ENCODE results near the gene LTO1. TPM values are rescaled to one million over a fixed set of nuclear protein-coding genes. Genes with fewer than 3 reads are reported as not detected.

Gene LTO1
- total RNA-seq, 4 donors from 2014 or later, result 23.5 to 40.0 (median 26.9) TPM

DNA sequence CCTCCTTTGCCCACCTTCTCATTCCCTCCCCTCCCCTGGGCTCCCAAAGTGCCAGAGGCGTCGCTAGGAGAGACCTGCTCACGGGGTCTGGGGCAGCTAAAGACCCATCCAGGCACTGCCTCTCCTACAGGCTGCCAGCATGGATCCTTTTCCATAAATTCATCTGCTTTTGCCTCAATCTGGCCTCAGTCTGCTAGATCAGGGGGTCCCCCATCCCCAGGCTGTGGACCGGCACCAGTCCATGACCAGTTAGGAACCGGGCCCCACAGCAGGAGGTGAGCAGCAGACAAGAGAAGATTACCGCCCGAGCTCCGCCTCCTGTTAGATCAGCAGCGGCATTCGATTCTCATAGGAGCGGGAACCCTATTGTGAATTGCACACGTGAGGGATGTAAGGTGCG, 12.3 kb downstream of the LTO1 start:
- no peak for DNase-seq
- no peaks in the 10 kb centered on the region for H3K27me3 ChIP-seq
- no peaks in the 10 kb centered on the region for H3K9me3 ChIP-seq
- no peak overlapping the region for H3K4me3 ChIP-seq (replicated peaks in 1 of 3)
- TF ChIP-seq CTCF (IDR thresholded peaks at IDR 0.05), result no peak
- TF ChIP-seq POLR2A (IDR thresholded peaks at IDR 0.05), result no peak
- H3K4me1 ChIP-seq, result peaks cover 17 to 20% of the 10 kb centered on the region in 2 donors
- intact Hi-C loops (cut with DNase I), result no loop called here
- H3K36me3 ChIP-seq, result no peaks in the 10 kb centered on the region
- WGBS, 2 donors, result 76 to 88% methylated on average over 12 to 13 of the region's 13 CpGs
- peak overlapping the region in 2 of 3 donors; percentile 47 to 56 for H3K27ac ChIP-seq

DNA sequence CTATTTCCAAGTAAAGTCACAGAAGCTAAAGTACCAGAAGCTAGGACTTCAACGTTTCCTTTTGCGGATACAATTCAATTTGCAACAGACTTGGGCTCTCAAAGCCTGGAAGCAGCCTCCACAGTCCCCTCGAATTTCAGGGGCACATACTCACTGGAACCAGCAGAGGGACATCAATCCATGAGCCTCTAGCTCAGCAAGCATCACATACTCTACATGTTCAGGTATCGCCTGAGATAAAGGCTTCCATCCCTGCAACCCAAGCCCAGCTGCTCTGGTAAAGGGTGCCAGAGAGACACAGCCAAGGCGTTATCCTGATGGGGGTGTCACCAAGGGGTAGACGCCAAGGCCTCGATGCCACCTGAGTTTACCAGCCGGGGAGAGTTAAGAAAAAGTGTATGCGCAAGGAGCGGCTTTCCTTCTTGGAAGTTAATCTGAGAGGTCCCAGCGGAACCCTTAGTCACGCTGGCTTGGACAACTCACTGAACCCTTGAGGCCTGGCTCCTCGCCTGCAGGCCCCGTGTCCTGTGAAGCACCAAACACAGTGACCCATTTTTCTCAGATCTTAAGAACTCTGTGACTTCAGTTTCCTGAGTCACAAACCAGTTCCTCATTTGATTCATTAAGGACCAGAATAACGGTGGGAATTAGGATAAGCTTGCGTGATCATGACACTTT, 13.0 kb downstream of the LTO1 start:
- TF ChIP-seq CTCF (IDR thresholded peaks at IDR 0.05) (peak in 5 of 6 experiments; percentile 12 to 54 (median 32)), POLR2A (IDR thresholded peaks at IDR 0.05) (no peak)
- Histone ChIP-seq H3K9me3 (no peaks in the 10 kb centered on the region), H3K4me1 (peaks cover 17 to 20% of the 10 kb centered on the region in 2 donors), H3K4me3 (replicated peaks in 1 of 3) (no peak overlapping the region), H3K36me3 (no peaks in the 10 kb centered on the region), H3K27ac (peak overlapping the region; percentile 56 to 70 (median 58)), H3K27me3 (no peaks in the 10 kb centered on the region)
- WGBS, 2 donors, result 39 to 51% methylated on average over 16 of the region's 16 CpGs
- intact Hi-C loops (cut with DNase I), result no loop called here
- DNase-seq, result peak; percentile 96

DNA sequence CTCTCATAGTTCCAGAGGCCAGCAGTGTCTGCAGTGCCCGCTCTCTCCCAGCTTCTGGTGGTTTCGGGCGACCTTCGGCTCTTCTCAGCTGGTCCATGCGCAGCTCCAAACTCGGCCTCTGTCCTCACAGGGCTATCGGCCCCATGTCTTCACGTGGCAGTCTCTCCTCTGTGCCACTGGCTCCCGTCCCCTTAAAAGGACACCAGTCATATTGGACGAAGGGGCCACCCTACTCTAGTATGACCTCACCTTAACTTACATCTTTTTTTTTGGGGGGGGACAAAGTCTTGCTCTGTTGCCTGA, 13.8 kb downstream of the LTO1 start:
- Histone ChIP-seq H3K9me3 (no peaks in the 10 kb centered on the region), H3K4me1 (peaks cover 17 to 20% of the 10 kb centered on the region in 2 donors), H3K36me3 (no peaks in the 10 kb centered on the region), H3K27me3 (no peaks in the 10 kb centered on the region), H3K4me3 (replicated peaks in 1 of 3) (no peak overlapping the region), H3K27ac (peak overlapping the region in 2 of 3 donors; percentile 3 to 70)
- intact Hi-C loops (cut with DNase I), result no loop called here
- WGBS, 2 donors, result 82 to 87% methylated on average over 10 of the region's 10 CpGs
- no peak for TF ChIP-seq CTCF (IDR thresholded peaks at IDR 0.05)
- TF ChIP-seq POLR2A (IDR thresholded peaks at IDR 0.05), result no peak
- no peak for DNase-seq

- DNase-seq, result no peak
- Histone ChIP-seq H3K4me1 (peaks cover 17 to 20% of the 10 kb centered on the region in 2 donors), H3K4me3 (replicated peaks in 1 of 3) (no peak overlapping the region), H3K27ac (no peak overlapping the region), H3K36me3 (no peaks in the 10 kb centered on the region), H3K27me3 (no peaks in the 10 kb centered on the region), H3K9me3 (no peaks in the 10 kb centered on the region)
- no peak for TF ChIP-seq CTCF (IDR thresholded peaks at IDR 0.05)
- TF ChIP-seq POLR2A (IDR thresholded peaks at IDR 0.05), result no peak
- intact Hi-C loops (cut with DNase I), result no loop called here
- 95 to 99% methylated on average over 4 of the region's 4 CpGs for WGBS, 2 donors
These were observed 15.1 kb downstream of the LTO1 start for GRCh38 chr11:69660001-69660500.

GRCh38 chr11:69659591-69659990, 15.6 kb downstream of the LTO1 start:
- WGBS, 2 donors, result 93% methylated on average over 12 of the region's 12 CpGs

More at GRCh38 chr11:69659591-69659990, 15.6 kb downstream of the LTO1 start:
- no peaks in the 10 kb centered on the region for H3K36me3 ChIP-seq
- intact Hi-C loops (cut with DNase I), result no loop called here
- no peaks in the 10 kb centered on the region for H3K9me3 ChIP-seq
- H3K4me3 ChIP-seq (replicated peaks in 1 of 3), result no peak overlapping the region
- peaks cover 17 to 20% of the 10 kb centered on the region in 2 donors for H3K4me1 ChIP-seq
- H3K27ac ChIP-seq, result no peak overlapping the region
- no peak for TF ChIP-seq CTCF (IDR thresholded peaks at IDR 0.05)
- TF ChIP-seq POLR2A (IDR thresholded peaks at IDR 0.05), result no peak
- no peaks in the 10 kb centered on the region for H3K27me3 ChIP-seq
- no peak for DNase-seq
